CD1c-positive myeloid dendritic cell (primary cell): ENCODE results near the gene BATF3.

ENCODE experiments used
- DNase-seq: peaks from one replicate; pipeline ENCODE4 v3.0.0-alpha.2; 2016; ENCODE audit errors: extremely low spot score

The BATF3 gene

GRCh38 chr1:212684521-212685090 is 15.0 kb downstream of the BATF3 start:
- no peak for DNase-seq

GRCh38 chr1:212684076-212684475 is 15.6 kb downstream of the BATF3 start:
- no peak for DNase-seq

GRCh38 chr1:212683357-212683722 is 16.3 kb downstream of the BATF3 start:
- peak; percentile 89 for DNase-seq

GRCh38 chr1:212680680-212681389 is 18.8 kb downstream of the BATF3 start:
- DNase-seq, result peak; percentile 46

GRCh38 chr1:212678456-212679410 is 20.9 kb downstream of the BATF3 start:
- DNase-seq, result peak; percentile 90

- no peak for DNase-seq
These were observed 22.1 kb downstream of the BATF3 start for GRCh38 chr1:212677573-212677972.

GRCh38 chr1:212677136-212677535 is 22.5 kb downstream of the BATF3 start:
- no peak for DNase-seq

- DNase-seq, result no peak
These were observed 24.0 kb downstream of the BATF3 start for GRCh38 chr1:212675675-212676074.

- DNase-seq, result no peak
These were observed 24.8 kb downstream of the BATF3 start for GRCh38 chr1:212674872-212675271.

- DNase-seq, result peak; percentile 95
These were observed 28.2 kb downstream of the BATF3 start for GRCh38 chr1:212671342-212672031.

- DNase-seq, result no peak
These were observed 28.8 kb downstream of the BATF3 start for GRCh38 chr1:212670882-212671281.

GRCh38 chr1:212670301-212670700 is 29.3 kb downstream of the BATF3 start:
- no peak for DNase-seq

GRCh38 chr1:212669600-212669999 is 30.0 kb downstream of the BATF3 start:
- no peak for DNase-seq

- peak; percentile 91 for DNase-seq
These were observed 30.5 kb downstream of the BATF3 start for GRCh38 chr1:212669102-212669501.

- no peak for DNase-seq
These were observed 31.2 kb downstream of the BATF3 start for GRCh38 chr1:212668477-212668876.

GRCh38 chr1:212667223-212668139 is 32.2 kb downstream of the BATF3 start:
- peak; percentile 92 for DNase-seq

- DNase-seq, result no peak
These were observed 33.4 kb downstream of the BATF3 start for GRCh38 chr1:212666116-212666775.

GRCh38 chr1:212665241-212666115 is 34.2 kb downstream of the BATF3 start:
- DNase-seq, result peak; percentile 86
